GM23338 (cell line): ENCODE measurements around the gene BTN2A1. TPM values are rescaled to one million over a fixed set of nuclear protein-coding genes. Genes with fewer than 3 reads are reported as not detected.

ENCODE experiments used
- ATAC-seq: fragments of 200-7000 bp; cut with Tn5 transposase; 3 replicates; pipeline ENCODE4 v1.9.1; 2020
- DNase-seq: peaks from one replicate; pipeline ENCODE4 v3.0.0-alpha.2; 2015; ENCODE audit warnings: low spot score
- H2AFZ ChIP-seq: fragments of 200-600 bp; sonication (generic); 2 replicates; pipeline ENCODE4 v1.8.0; 2016; ENCODE audit warnings: antibody characterized with exemption, mild to moderate bottlenecking, moderate library complexity
- H3F3A ChIP-seq: fragments of 200-600 bp; sonication (generic); replicated peaks from 2 replicates; pipeline ENCODE4 v1.8.0; 2017; ENCODE audit warnings: antibody characterized with exemption, mixed run types, low read depth
- H3K27ac ChIP-seq: fragments of 200-600 bp; sonication (generic); 2 replicates; pipeline ENCODE4 v1.6.1; 2016; ENCODE audit warnings: low read depth
- H3K27me3 ChIP-seq: fragments of 200-600 bp; sonication (generic); 2 replicates; pipeline ENCODE4 v1.8.0; 2016; ENCODE audit warnings: mild to moderate bottlenecking, mixed run types, moderate library complexity; ENCODE audit not compliant: insufficient read depth
- H3K36me3 ChIP-seq: fragments of 200-600 bp; sonication (generic); 2 replicates; pipeline ENCODE4 v1.8.0; 2016; ENCODE audit warnings: mild to moderate bottlenecking; ENCODE audit not compliant: insufficient read depth
- H3K4me1 ChIP-seq: fragments of 200-600 bp; sonication (generic); 2 replicates; pipeline ENCODE4 v1.8.0; 2016; ENCODE audit warnings: mild to moderate bottlenecking, moderate library complexity; ENCODE audit not compliant: insufficient read depth
- H3K4me2 ChIP-seq: fragments of 200-600 bp; sonication (generic); 2 replicates; pipeline ENCODE4 v1.7.1; 2017; ENCODE audit warnings: mixed run types
- H3K4me3 ChIP-seq: fragments of 200-600 bp; sonication (generic); 2 replicates; pipeline ENCODE4 v1.6.1; 2016; ENCODE audit warnings: mixed run types
- H3K79me2 ChIP-seq: fragments of 200-600 bp; sonication (generic); replicated peaks from 2 replicates; pipeline ENCODE4 v1.8.0; 2017; ENCODE audit warnings: mild to moderate bottlenecking; ENCODE audit not compliant: insufficient read depth
- H3K9me2 ChIP-seq: fragments of 200-600 bp; sonication (generic); 2 replicates; pipeline ENCODE4 v1.8.0; 2017; ENCODE audit not compliant: insufficient read depth
- H4K20me1 ChIP-seq: fragments of 200-600 bp; sonication (generic); replicated peaks from 2 replicates; pipeline ENCODE4 v1.8.0; 2017; ENCODE audit warnings: mild to moderate bottlenecking; ENCODE audit not compliant: insufficient read depth
- H3K27ac Mint-ChIP-seq: 2 replicates; pipeline ENCODE4 v1.8.0; 2020; ENCODE audit warnings: inconsistent platforms, mild to moderate bottlenecking, moderate library complexity, mixed read lengths
- H3K27me3 Mint-ChIP-seq: 3 replicates; pipeline ENCODE4 v1.8.0; 2022; ENCODE audit warnings: low read depth, mild to moderate bottlenecking, moderate library complexity, mixed read lengths, inconsistent platforms; ENCODE audit not compliant: insufficient read depth, poor library complexity
- H3K36me3 Mint-ChIP-seq: 3 replicates; pipeline ENCODE4 v1.8.0; 2021; ENCODE audit warnings: low read depth, mild to moderate bottlenecking, inconsistent platforms, moderate library complexity, mixed read lengths
- H3K4me1 Mint-ChIP-seq: 3 replicates; pipeline ENCODE4 v1.8.0; 2020; ENCODE audit warnings: mild to moderate bottlenecking, inconsistent platforms, mixed read lengths
- H3K4me3 Mint-ChIP-seq: 3 replicates; pipeline ENCODE4 v1.8.0; 2021; ENCODE audit warnings: moderate library complexity, mild to moderate bottlenecking, inconsistent platforms, mixed read lengths
- H3K9me3 Mint-ChIP-seq: 3 replicates; pipeline ENCODE4 v1.8.0; 2020; ENCODE audit warnings: moderate library complexity, mild to moderate bottlenecking, inconsistent platforms, mixed read lengths
- CREB1 ChIP-seq: fragments of 250-450 bp; sonication (Bioruptor Pico); IDR thresholded peaks from 2 replicates; pipeline ENCODE4 v1.5.0; 2020; ENCODE audit warnings: low read depth, mild to moderate bottlenecking, moderate library complexity
- ETS1 ChIP-seq: IDR thresholded peaks from 2 replicates; pipeline ENCODE4 v1.6.1; 2016; ENCODE audit warnings: antibody characterized with exemption
- EZH2phosphoT487 ChIP-seq: fragments of 200-600 bp; sonication (generic); IDR thresholded peaks from one replicate; pipeline ENCODE4 v1.8.1; 2018; ENCODE audit warnings: antibody characterized with exemption; ENCODE audit not compliant: unreplicated experiment
- JUNB ChIP-seq: IDR thresholded peaks from one replicate; pipeline ENCODE4 v1.6.1; 2016; ENCODE audit warnings: antibody characterized with exemption; ENCODE audit not compliant: unreplicated experiment
- NANOG ChIP-seq: IDR thresholded peaks from 2 replicates; pipeline ENCODE4 v1.6.1; 2016; ENCODE audit warnings: antibody characterized with exemption, borderline replicate concordance
- POLR2AphosphoS5 ChIP-seq: IDR thresholded peaks from 2 replicates; pipeline ENCODE4 v1.6.1; 2016; ENCODE audit warnings: antibody characterized with exemption, low read depth
- REST ChIP-seq: IDR thresholded peaks from one replicate; pipeline ENCODE4 v1.6.1; 2018; ENCODE audit warnings: antibody characterized with exemption; ENCODE audit not compliant: unreplicated experiment
- ZNF114 ChIP-seq: fragments of 250-450 bp; sonication (Bioruptor Pico); IDR thresholded peaks from 2 replicates; pipeline ENCODE4 v1.5.0; 2020; ENCODE audit warnings: mild to moderate bottlenecking, moderate library complexity
- ZNF331 ChIP-seq: fragments of 250-450 bp; sonication (Bioruptor Pico); IDR thresholded peaks from 2 replicates; pipeline ENCODE4 v1.5.0; 2020; ENCODE audit warnings: low read depth, mild to moderate bottlenecking, moderate library complexity
- ZNF462 ChIP-seq: fragments of 250-450 bp; sonication (Bioruptor Pico); IDR thresholded peaks from 2 replicates; pipeline ENCODE4 v1.5.0; 2020; ENCODE audit warnings: mild to moderate bottlenecking, moderate library complexity
- polyA plus RNA-seq: library from polyadenylated mRNA; unstranded; fragments of >200 nt; fragmentation: Nextera tagmentation; extraction: Ambion mirVana; gene quantifications from 2 replicates; pipeline ENCODE4 v1.2.1, GENCODE V29; 2016
- total RNA-seq: library from RNA; depleted of rRNA; stranded (reverse); fragments of >200 nt; shearing (Covaris generic); gene quantifications from 2 replicates; pipeline ENCODE4 v1.2.3, GENCODE V29; 2014
- TF ChIP-seq, protein P1 (sequence below), 2 experiments: fragments of 200-600 bp in 1 of 2; sonication (generic) in 1 of 2; conservative IDR thresholded peaks; 2 replicates each; pipeline versions ENCODE4 v1.5.1 to v1.6.1; 2016 to 2017; ENCODE audit warnings: antibody characterized with exemption in 2 of 2, low read depth in 2 of 2, mild to moderate bottlenecking in 2 of 2, moderate library complexity in 1 of 2

The BTN2A1 gene
- total and polyA plus RNA-seq, 2 experiments from 2014 or later: 6.3 to 7.0 TPM

DNA sequence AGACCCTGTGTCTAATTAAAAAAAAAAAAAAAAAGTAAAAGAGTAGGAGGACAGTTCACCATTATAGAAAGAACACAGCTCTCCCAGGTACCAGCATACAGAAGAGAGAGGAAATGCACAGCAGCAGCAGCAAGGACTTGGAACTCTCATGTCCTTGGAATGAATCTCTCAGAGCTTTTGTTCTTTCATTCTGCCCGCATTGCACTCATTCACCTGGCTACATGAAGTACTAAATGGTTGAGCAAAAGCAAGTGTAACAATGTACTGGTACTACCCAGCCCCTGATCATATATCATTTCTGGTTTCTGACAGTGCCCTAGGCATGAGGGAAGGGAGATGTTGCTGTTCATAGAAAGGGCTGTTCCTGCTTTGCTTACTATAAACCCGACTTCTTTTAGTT is 29.5 kb upstream of the BTN2A1 start (continued):
- TF ChIP-seq JUNB: no peak
- TF ChIP-seq, protein P1, sequence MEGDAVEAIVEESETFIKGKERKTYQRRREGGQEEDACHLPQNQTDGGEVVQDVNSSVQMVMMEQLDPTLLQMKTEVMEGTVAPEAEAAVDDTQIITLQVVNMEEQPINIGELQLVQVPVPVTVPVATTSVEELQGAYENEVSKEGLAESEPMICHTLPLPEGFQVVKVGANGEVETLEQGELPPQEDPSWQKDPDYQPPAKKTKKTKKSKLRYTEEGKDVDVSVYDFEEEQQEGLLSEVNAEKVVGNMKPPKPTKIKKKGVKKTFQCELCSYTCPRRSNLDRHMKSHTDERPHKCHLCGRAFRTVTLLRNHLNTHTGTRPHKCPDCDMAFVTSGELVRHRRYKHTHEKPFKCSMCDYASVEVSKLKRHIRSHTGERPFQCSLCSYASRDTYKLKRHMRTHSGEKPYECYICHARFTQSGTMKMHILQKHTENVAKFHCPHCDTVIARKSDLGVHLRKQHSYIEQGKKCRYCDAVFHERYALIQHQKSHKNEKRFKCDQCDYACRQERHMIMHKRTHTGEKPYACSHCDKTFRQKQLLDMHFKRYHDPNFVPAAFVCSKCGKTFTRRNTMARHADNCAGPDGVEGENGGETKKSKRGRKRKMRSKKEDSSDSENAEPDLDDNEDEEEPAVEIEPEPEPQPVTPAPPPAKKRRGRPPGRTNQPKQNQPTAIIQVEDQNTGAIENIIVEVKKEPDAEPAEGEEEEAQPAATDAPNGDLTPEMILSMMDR (conservative IDR thresholded peaks at IDR 0.05; ENCODE audit: low read depth in 2 of 2): no peak

GRCh38 chr6:26430787-26431186 is 27.0 kb upstream of the BTN2A1 start:
- DNase-seq (no peak), ATAC-seq (no peak)
- Histone ChIP-seq H3K36me3 (no peaks in the 10 kb centered on the region; the same call in 1 of the 2 replicates), H3F3A (no peaks in the 10 kb centered on the region), H3K79me2 (no peaks in the 10 kb centered on the region), H3K4me3 (no peak overlapping the region), H3K4me1 (no peaks in the 10 kb centered on the region), H3K9me2 (no peaks in the 10 kb centered on the region), H2AFZ (no peak overlapping the region), H3K4me2 (no peak overlapping the region), H3K27ac (no peak overlapping the region), H4K20me1 (no peaks in the 10 kb centered on the region), H3K27me3 (no peaks in the 10 kb centered on the region)
- Mint-ChIP-seq H3K4me3 (no peak overlapping the region), H3K27ac (no peak overlapping the region), H3K9me3 (peaks cover 19% of the 10 kb centered on the region), H3K4me1 (no peaks in the 10 kb centered on the region), H3K27me3 (peaks cover 5% of the 10 kb centered on the region), H3K36me3 (peaks cover 62% of the 10 kb centered on the region)
- TF ChIP-seq CREB1: no peak
- TF ChIP-seq ZNF114 (CRISPR knock-in tag): no peak
- TF ChIP-seq ZNF462 (CRISPR knock-in tag): no peak
- no peak for TF ChIP-seq REST
- no peak for TF ChIP-seq ZNF331 (CRISPR knock-in tag)
- no peak for TF ChIP-seq EZH2phosphoT487
- no peak for TF ChIP-seq POLR2AphosphoS5
- no peak for TF ChIP-seq JUNB
- no peak for TF ChIP-seq ETS1
- no peak for TF ChIP-seq NANOG
